Activated CD4-positive, alpha-beta memory T cell treated with anti-CD3 and anti-CD28 coated beads for 36 hours (primary cell): ENCODE measurements around the gene MTG2. TPM values are rescaled to one million over a fixed set of nuclear protein-coding genes. Genes with fewer than 3 reads are reported as not detected.

Experiments used
- CTCF ChIA-PET: fragments of 350-600 bp; sonication (Branson Sonifier 250); formaldehyde crosslinking; loops from one replicate; lab custom pipeline; 2021; ENCODE audit warnings: antibody characterized with exemption, inconsistent platforms; lab: Charles Lee
- POLR2A ChIA-PET: fragments of 350-600 bp; sonication (Branson Sonifier 250); formaldehyde crosslinking; loops from one replicate; lab custom pipeline; 2021; ENCODE audit warnings: antibody characterized with exemption; lab: Charles Lee
- DNase-seq: peaks from one replicate; pipeline ENCODE4 v3.0.0-alpha.2; 2020
- H3K27ac Mint-ChIP-seq: one replicate; pipeline ENCODE4 v1.8.0; 2021; ENCODE audit warnings: mixed read lengths
- H3K27me3 Mint-ChIP-seq: one replicate; pipeline ENCODE4 v1.8.0; 2021; ENCODE audit warnings: mixed read lengths
- H3K36me3 Mint-ChIP-seq: one replicate; pipeline ENCODE4 v1.8.0; 2021; ENCODE audit warnings: mixed read lengths
- H3K4me1 Mint-ChIP-seq: one replicate; pipeline ENCODE4 v1.8.0; 2021; ENCODE audit warnings: low read depth, mixed read lengths
- H3K4me3 Mint-ChIP-seq: one replicate; pipeline ENCODE4 v1.8.0; 2021; ENCODE audit warnings: mild to moderate bottlenecking, mixed read lengths
- H3K9me3 Mint-ChIP-seq: one replicate; pipeline ENCODE4 v1.8.0; 2021; ENCODE audit warnings: mixed read lengths
- intact Hi-C: fragments of 100-400 bp; cut with micrococcal nuclease; formaldehyde crosslinking; loops from one replicate; pipeline ENCODE4 v1.15.1; 2023
- total RNA-seq, 2 experiments: library from RNA; stranded (reverse); gene quantifications; one replicate each; pipeline ENCODE4 v1.2.3, GENCODE V29; 2021

MTG2 gene
- total RNA-seq, 2 experiments from 2014 or later, result 31.4 to 32.5 TPM

- Mint-ChIP-seq H3K4me3 (no peak overlapping the region), H3K4me1 (no peaks in the 10 kb centered on the region), H3K27me3 (peaks cover 44% of the 10 kb centered on the region), H3K27ac (no peak overlapping the region), H3K36me3 (no peaks in the 10 kb centered on the region), H3K9me3 (no peaks in the 10 kb centered on the region)
- ChIA-PET POLR2A (no interaction called here), CTCF (no interaction called here)
- DNase-seq, result no peak
- intact Hi-C loops, result no loop called here
Measured at GRCh38 chr20:62222972-62223371, 40.1 kb downstream of the MTG2 start.

- H3K36me3 Mint-ChIP-seq, result no peaks in the 10 kb centered on the region
- H3K9me3 Mint-ChIP-seq, result no peaks in the 10 kb centered on the region
- no peak overlapping the region for H3K27ac Mint-ChIP-seq
- no peak overlapping the region for H3K4me3 Mint-ChIP-seq
- H3K27me3 Mint-ChIP-seq, result peaks cover 39% of the 10 kb centered on the region
- DNase-seq, result no peak
- ChIA-PET CTCF (no interaction called here), POLR2A (no interaction called here)
- no peaks in the 10 kb centered on the region for H3K4me1 Mint-ChIP-seq
- intact Hi-C loops, result no loop called here
Measured at GRCh38 chr20:62223571-62223970, 40.7 kb downstream of the MTG2 start.

GRCh38 chr20:62224113-62224855 lies 41.5 kb downstream of the MTG2 start:
- ChIA-PET CTCF (no interaction called here), POLR2A (no interaction called here)
- Mint-ChIP-seq H3K9me3 (no peaks in the 10 kb centered on the region), H3K36me3 (no peaks in the 10 kb centered on the region), H3K4me3 (no peak overlapping the region), H3K27ac (no peak overlapping the region), H3K4me1 (no peaks in the 10 kb centered on the region), H3K27me3 (peaks cover 33% of the 10 kb centered on the region)
- intact Hi-C loops, result no loop called here
- DNase-seq, result no peak

- Mint-ChIP-seq H3K27me3 (peaks cover 33% of the 10 kb centered on the region), H3K36me3 (no peaks in the 10 kb centered on the region)
Measured at GRCh38 chr20:62225026-62225425, 42.2 kb downstream of the MTG2 start.

GRCh38 chr20:62225820-62226635 lies 43.2 kb downstream of the MTG2 start:
- H3K9me3 Mint-ChIP-seq, result no peaks in the 10 kb centered on the region
- intact Hi-C loops, result no loop called here
- no peak for DNase-seq
- no peak overlapping the region for H3K27ac Mint-ChIP-seq
- no peak overlapping the region for H3K4me3 Mint-ChIP-seq
- no peaks in the 10 kb centered on the region for H3K36me3 Mint-ChIP-seq
- ChIA-PET POLR2A (no interaction called here), CTCF (no interaction called here)
- no peaks in the 10 kb centered on the region for H3K4me1 Mint-ChIP-seq
- peaks cover 27% of the 10 kb centered on the region for H3K27me3 Mint-ChIP-seq

More at GRCh38 chr20:62225026-62225425, 42.2 kb downstream of the MTG2 start:
- no peaks in the 10 kb centered on the region for H3K9me3 Mint-ChIP-seq
- no peak overlapping the region for H3K4me3 Mint-ChIP-seq
- intact Hi-C loops, result no loop called here
- no peak for DNase-seq
- ChIA-PET CTCF (no interaction called here), POLR2A (no interaction called here)
- H3K4me1 Mint-ChIP-seq, result no peaks in the 10 kb centered on the region
- no peak overlapping the region for H3K27ac Mint-ChIP-seq

- CTCF ChIA-PET, result no interaction called here
- intact Hi-C loops, result no loop called here
- POLR2A ChIA-PET, result no interaction called here
Measured at GRCh38 chr20:62226707-62227590, 44.1 kb downstream of the MTG2 start.

GRCh38 chr20:62227591-62227976 lies 44.8 kb downstream of the MTG2 start:
- intact Hi-C loops, result no loop called here
- H3K36me3 Mint-ChIP-seq, result no peaks in the 10 kb centered on the region
- ChIA-PET CTCF (no interaction called here), POLR2A (no interaction called here)
- H3K27me3 Mint-ChIP-seq, result peaks cover 17% of the 10 kb centered on the region
- no peak for DNase-seq
- H3K4me3 Mint-ChIP-seq, result no peak overlapping the region
- H3K27ac Mint-ChIP-seq, result no peak overlapping the region
- no peaks in the 10 kb centered on the region for H3K4me1 Mint-ChIP-seq
- no peaks in the 10 kb centered on the region for H3K9me3 Mint-ChIP-seq

More at GRCh38 chr20:62226707-62227590, 44.1 kb downstream of the MTG2 start:
- H3K4me3 Mint-ChIP-seq, result no peak overlapping the region
- no peak for DNase-seq
- peaks cover 20% of the 10 kb centered on the region for H3K27me3 Mint-ChIP-seq
- no peaks in the 10 kb centered on the region for H3K36me3 Mint-ChIP-seq
- no peak overlapping the region for H3K27ac Mint-ChIP-seq
- no peaks in the 10 kb centered on the region for H3K9me3 Mint-ChIP-seq
- H3K4me1 Mint-ChIP-seq, result no peaks in the 10 kb centered on the region

GRCh38 chr20:62227977-62228958 lies 45.4 kb downstream of the MTG2 start:
- H3K27me3 Mint-ChIP-seq, result peaks cover 12% of the 10 kb centered on the region
- no peak for DNase-seq
- intact Hi-C loops, result no loop called here
- no peaks in the 10 kb centered on the region for H3K36me3 Mint-ChIP-seq
- no peak overlapping the region for H3K4me3 Mint-ChIP-seq
- POLR2A ChIA-PET, result no interaction called here
- H3K9me3 Mint-ChIP-seq, result no peaks in the 10 kb centered on the region
- H3K4me1 Mint-ChIP-seq, result no peaks in the 10 kb centered on the region
- H3K27ac Mint-ChIP-seq, result no peak overlapping the region
- CTCF ChIA-PET, result no interaction called here

GRCh38 chr20:62228982-62229545 lies 46.2 kb downstream of the MTG2 start:
- CTCF ChIA-PET, result no interaction called here
- H3K27ac Mint-ChIP-seq, result no peak overlapping the region
- peaks cover 12% of the 10 kb centered on the region for H3K27me3 Mint-ChIP-seq
- no peaks in the 10 kb centered on the region for H3K36me3 Mint-ChIP-seq
- H3K9me3 Mint-ChIP-seq, result peaks cover 4% of the 10 kb centered on the region
- no peak overlapping the region for H3K4me3 Mint-ChIP-seq
- DNase-seq, result no peak
- H3K4me1 Mint-ChIP-seq, result no peaks in the 10 kb centered on the region
- POLR2A ChIA-PET, result no interaction called here
- intact Hi-C loops, result no loop called here

- H3K27me3 Mint-ChIP-seq, result peaks cover 7% of the 10 kb centered on the region
- peaks cover 4% of the 10 kb centered on the region for H3K9me3 Mint-ChIP-seq
- intact Hi-C loops, result loop anchor here (10.0 kb wide), 1 partner anchor 165 kb away; the partner anchor contains the start of gene TAF4
- POLR2A ChIA-PET, result no interaction called here
- DNase-seq, result no peak
- H3K4me3 Mint-ChIP-seq, result no peak overlapping the region
- CTCF ChIA-PET, result no interaction called here
- H3K4me1 Mint-ChIP-seq, result no peaks in the 10 kb centered on the region
- H3K27ac Mint-ChIP-seq, result no peak overlapping the region
- no peaks in the 10 kb centered on the region for H3K36me3 Mint-ChIP-seq
Measured at GRCh38 chr20:62229667-62230066, 46.8 kb downstream of the MTG2 start.

GRCh38 chr20:62230276-62230675 lies 47.4 kb downstream of the MTG2 start:
- Mint-ChIP-seq H3K27ac (no peak overlapping the region), H3K9me3 (peaks cover 4% of the 10 kb centered on the region), H3K4me1 (no peaks in the 10 kb centered on the region), H3K27me3 (peaks cover 4% of the 10 kb centered on the region), H3K36me3 (no peaks in the 10 kb centered on the region), H3K4me3 (no peak overlapping the region)
- DNase-seq, result no peak
- intact Hi-C loops, result loop anchor here (10.0 kb wide), 1 partner anchor 165 kb away; the partner anchor contains the start of gene TAF4
- CTCF ChIA-PET, result no interaction called here
- POLR2A ChIA-PET, result no interaction called here
